Posterior cingulate gyrus (tissue), 11 donors: ENCODE results near the gene TMOD2.

Experiments used
- DNase-seq, 10 donors: peaks; one replicate each; pipeline versions ENCODE4 v3.0.0 to v3.0.0-alpha.2; 2020 to 2021; ENCODE audit warnings: mixed read lengths in 3 of 10
- intact Hi-C: fragments of 100-400 bp; cut with DNase I; formaldehyde crosslinking; loops from one replicate; pipeline ENCODE4 v1.15.1; 2023

TMOD2 gene

GRCh38 chr15:51803965-51804364 lies 52.6 kb downstream of the TMOD2 start:
- intact Hi-C loops: no loop called here
- no peak for DNase-seq

GRCh38 chr15:51806123-51806522 lies 54.7 kb downstream of the TMOD2 start:
- no peak for DNase-seq
- intact Hi-C loops: no loop called here

- no peak for DNase-seq
- intact Hi-C loops: no loop called here
Observed at GRCh38 chr15:51809457-51809856, 58.1 kb downstream of the TMOD2 start.

DNA sequence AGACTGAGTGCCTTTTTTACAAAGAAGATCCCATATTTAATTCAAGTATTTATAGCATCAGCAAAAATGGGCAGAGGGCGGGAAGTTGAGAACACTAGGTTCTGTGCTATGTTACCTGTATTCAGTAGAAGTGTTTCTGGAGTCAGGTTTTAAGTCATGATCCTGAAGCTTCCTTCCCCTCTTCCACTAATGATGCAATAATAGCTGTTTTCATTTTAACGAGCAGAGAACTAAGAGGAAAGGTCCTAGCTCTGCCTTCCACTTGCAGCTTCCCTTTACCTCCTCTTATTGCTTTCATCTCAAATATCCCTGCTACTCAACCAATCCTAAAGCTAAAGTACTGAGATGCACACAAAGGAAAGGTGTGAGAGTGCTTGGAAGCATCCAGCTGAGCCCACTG lies 61.2 kb downstream of the TMOD2 start:
- intact Hi-C loops: no loop called here
- DNase-seq: no peak

DNA sequence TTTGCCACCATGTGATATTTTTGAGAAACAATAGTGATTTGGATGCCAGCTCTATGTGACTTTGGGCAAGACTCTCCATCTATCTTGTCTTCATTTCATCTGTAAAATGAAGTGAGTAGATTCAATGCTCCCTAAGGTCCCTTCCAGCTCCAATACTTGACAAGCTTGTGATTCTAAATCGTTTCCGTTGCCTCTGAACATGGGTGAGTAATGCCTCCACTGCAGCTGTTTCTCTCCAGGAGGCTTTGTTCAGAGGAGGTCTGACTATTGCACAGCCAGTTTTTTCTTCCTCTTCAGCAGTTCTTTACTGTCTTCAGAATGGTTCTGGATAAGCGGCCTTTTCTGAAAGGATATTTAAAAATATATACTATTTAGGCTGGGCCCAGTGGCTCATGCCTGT lies 63.2 kb downstream of the TMOD2 start:
- intact Hi-C loops: no loop called here
- no peak for DNase-seq

- DNase-seq: no peak
- intact Hi-C loops: no loop called here
Observed at GRCh38 chr15:51816611-51817010, 65.2 kb downstream of the TMOD2 start.

- intact Hi-C loops: no loop called here
- no peak for DNase-seq
Observed at GRCh38 chr15:51818150-51818549, 66.8 kb downstream of the TMOD2 start.

- DNase-seq: no peak
- intact Hi-C loops: no loop called here
Observed at GRCh38 chr15:51825698-51826097, 74.3 kb downstream of the TMOD2 start.

- intact Hi-C loops: no loop called here
- no peak for DNase-seq
Observed at GRCh38 chr15:51828621-51829375, 77.4 kb downstream of the TMOD2 start.

- DNase-seq: peak; percentile 85 to 99 (median 94)
- intact Hi-C loops: no loop called here
Observed at GRCh38 chr15:51829376-51830275, 78.2 kb downstream of the TMOD2 start, which contains the start of gene TMOD3. TSS of gene TMOD3 (plus strand) at chr15:51829653. CDS start at chr15:51862885, 33,232 bp downstream.

- DNase-seq: peak in 1 of 10 donors; percentile 23
- intact Hi-C loops: no loop called here
Observed at GRCh38 chr15:51830276-51830806, 78.9 kb downstream of the TMOD2 start.

DNA sequence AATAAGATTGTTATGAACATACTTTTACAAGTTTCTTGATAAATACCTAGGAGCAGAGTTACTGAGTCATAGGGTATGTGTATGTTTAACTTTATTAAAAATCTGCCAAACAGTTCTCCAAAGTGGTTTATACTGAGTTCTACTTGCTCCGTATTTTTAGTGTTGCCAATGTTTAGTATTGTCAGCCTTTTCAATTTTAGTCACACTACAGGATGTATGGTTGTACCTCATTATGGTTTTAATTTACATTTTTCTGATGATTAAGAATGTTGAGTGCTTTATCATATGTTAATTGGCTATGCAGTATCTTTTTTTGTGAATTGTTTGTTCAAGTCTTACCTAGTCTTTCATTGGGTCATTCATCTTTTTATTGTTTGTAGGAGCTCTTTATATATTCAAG lies 82.4 kb downstream of the TMOD2 start:
- DNase-seq: no peak
- intact Hi-C loops: no loop called here

GRCh38 chr15:51837792-51838251 lies 86.4 kb downstream of the TMOD2 start:
- intact Hi-C loops: no loop called here
- DNase-seq: no peak

DNA sequence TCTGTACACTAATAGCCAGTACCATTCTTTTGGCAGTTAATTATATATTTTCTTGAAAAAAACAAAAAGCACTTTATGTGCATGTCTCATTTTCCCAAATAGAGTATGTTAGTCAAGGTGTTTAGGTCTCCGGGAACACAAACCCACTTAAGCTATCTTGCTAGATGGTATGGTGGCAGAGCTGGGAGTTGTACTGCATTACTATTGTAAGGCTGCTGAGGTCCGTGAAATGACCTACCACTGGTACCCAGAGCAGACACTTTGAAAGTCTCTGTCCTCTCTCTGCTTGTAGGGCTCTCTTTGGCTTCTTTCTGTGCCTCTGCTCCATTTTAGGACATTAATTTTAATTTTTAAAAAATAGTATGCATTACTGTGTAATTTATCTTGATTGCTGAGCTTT lies 86.9 kb downstream of the TMOD2 start:
- intact Hi-C loops: no loop called here

GRCh38 chr15:51840692-51841091 lies 89.3 kb downstream of the TMOD2 start:
- DNase-seq: no peak
- intact Hi-C loops: no loop called here

More for the DNA sequence above, 86.9 kb downstream of the TMOD2 start:
- no peak for DNase-seq

GRCh38 chr15:51841406-51842040 lies 90.1 kb downstream of the TMOD2 start:
- intact Hi-C loops: no loop called here
- no peak for DNase-seq

- intact Hi-C loops: no loop called here
- DNase-seq: no peak
Observed at GRCh38 chr15:51842265-51842664, 90.9 kb downstream of the TMOD2 start.

DNA sequence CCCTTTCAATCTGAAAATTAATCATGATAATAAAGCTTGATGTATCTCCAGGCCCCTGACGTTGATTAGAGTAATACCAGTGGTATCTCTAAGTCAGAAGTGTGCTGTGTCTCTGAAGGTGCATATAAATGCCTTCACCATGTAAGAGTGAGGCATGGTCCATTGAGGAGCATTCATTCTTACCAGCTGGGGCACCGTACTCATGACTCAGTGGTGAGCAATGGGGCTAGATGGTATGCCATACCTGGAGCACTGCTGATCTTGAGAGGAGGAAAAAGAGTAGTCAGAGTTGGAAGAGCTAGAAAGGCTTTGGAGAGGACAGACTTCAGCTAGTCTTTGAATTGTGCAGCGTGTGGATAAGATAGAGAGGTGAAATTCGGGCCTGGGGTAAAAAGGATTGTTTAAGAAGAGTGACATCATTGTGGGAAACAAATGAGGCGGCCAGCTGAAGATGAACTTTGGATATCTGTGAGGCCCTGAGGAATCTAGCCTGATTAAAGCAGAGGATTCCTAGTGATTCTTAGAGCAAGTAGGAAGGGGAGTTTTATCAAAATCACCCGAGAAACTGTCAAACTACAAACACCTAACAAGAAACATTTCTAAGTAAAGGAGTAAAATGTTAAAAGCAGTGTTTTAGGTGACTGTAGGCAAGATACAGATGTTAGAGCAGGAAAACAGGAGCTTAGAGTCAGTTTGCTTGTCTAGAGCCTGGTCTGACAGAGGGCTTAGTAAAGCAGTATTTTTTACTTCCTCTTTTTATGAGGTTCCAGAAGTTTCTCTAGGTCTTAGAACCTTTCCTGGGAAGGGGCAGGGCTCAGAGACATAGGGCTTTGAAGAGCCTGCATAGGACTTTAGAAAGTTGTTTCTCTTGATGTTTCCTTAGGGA lies 91.7 kb downstream of the TMOD2 start:
- DNase-seq: no peak

DNA sequence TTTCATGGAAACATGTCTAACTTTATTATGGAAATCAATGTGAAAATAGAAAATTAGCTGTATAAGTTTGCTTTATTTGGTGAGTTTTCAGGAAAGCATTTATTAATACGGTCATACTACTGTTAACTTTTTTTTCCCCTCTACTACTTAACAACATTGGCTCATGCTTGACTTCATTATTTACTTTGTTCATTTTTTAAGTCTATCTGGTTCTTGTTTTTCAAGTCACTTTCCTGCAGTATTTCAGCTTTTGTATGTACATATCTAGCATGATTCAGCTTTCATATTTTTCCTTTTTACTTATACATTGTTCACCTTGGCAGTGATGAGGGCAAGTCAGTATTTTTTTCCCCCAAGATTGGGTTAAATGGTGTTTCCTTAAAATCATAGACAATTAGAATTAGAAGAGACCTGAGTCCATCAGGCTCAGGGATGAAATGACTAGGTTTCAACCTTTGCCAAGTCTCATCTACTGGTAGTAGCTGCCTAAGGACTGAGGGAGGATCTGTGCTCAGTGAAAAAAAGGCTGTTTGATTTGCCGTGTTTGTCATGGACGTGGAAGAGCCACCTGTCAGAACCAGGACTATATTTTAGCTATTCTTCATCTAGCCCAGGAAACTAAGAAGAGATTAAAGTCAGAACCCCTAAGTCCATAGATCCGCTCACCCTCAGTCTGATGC lies 93.5 kb downstream of the TMOD2 start:
- no peak for DNase-seq
- intact Hi-C loops: no loop called here

More for the DNA sequence above, 91.7 kb downstream of the TMOD2 start:
- intact Hi-C loops: no loop called here
